VCaP (cell line): Measurements from ENCODE around the gene DIP2C.
A peak's percentile ranks its signal among the peaks of the same experiment; 100 is the strongest.

ENCODE experiments used
- H3K27ac ChIP-seq: fragments of 450-650 bp; 2 replicates; pipeline ENCODE4 v1.5.1; 2017
- TF ChIP-seq, protein P1 (sequence below): fragments of 450-650 bp; conservative IDR thresholded peaks from 2 replicates; pipeline ENCODE4 v1.5.1; 2017; ENCODE audit warnings: mild to moderate bottlenecking, moderate library complexity

The DIP2C gene

DNA sequence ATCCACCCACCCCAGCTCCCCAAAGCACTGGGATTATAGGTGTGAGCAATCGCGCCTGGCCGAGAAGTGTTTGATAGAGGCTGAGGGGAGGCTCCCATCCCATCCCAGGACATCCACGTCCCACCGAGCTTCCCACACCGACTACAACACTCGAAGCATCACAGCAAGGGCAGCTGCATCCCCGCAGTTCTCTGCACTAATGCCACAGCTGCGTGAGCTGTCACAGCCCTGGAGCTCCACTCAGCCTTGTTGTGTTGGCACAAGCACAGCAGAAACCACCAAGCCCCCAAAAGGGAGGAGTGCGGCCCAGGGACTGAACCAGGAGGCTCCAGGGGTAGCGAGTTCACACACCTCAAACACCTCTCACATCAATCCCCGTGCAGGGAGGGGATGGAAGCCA is 121.6 kb downstream of the DIP2C start:
- TF ChIP-seq, protein P1, sequence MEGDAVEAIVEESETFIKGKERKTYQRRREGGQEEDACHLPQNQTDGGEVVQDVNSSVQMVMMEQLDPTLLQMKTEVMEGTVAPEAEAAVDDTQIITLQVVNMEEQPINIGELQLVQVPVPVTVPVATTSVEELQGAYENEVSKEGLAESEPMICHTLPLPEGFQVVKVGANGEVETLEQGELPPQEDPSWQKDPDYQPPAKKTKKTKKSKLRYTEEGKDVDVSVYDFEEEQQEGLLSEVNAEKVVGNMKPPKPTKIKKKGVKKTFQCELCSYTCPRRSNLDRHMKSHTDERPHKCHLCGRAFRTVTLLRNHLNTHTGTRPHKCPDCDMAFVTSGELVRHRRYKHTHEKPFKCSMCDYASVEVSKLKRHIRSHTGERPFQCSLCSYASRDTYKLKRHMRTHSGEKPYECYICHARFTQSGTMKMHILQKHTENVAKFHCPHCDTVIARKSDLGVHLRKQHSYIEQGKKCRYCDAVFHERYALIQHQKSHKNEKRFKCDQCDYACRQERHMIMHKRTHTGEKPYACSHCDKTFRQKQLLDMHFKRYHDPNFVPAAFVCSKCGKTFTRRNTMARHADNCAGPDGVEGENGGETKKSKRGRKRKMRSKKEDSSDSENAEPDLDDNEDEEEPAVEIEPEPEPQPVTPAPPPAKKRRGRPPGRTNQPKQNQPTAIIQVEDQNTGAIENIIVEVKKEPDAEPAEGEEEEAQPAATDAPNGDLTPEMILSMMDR = no peak
- H3K27ac ChIP-seq = no peak overlapping the region

DNA sequence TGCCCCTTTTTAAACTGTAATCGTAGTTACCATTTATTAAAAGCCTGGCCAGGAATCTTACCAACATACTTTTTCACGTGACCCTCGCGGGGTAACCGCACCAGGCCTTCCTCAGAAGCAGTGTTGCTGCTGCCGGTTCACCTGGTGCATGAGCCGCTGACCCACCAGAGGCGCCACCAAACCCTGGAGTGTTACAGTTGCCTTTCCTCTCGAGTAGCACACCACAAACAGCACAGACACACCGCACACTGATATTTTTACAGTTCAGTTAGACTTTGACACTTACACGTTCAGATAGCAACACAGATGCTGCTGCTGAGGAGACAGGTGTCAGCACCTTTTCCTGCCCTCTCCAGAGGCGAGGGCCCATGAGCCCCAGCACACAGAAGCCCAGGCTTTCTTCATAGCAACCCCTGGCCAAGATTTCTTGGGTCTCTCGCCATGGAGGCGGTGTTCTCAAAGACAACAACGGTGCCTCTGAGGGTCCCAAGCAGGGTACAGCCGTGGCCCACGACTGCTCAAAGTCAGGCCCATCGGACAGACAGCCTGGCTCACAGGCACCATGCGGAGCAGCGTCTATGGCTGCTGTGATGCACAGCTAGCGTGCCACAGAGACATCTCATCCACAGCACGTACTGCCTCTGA is 123.1 kb downstream of the DIP2C start:
- TF ChIP-seq, protein P1 = no peak

DNA sequence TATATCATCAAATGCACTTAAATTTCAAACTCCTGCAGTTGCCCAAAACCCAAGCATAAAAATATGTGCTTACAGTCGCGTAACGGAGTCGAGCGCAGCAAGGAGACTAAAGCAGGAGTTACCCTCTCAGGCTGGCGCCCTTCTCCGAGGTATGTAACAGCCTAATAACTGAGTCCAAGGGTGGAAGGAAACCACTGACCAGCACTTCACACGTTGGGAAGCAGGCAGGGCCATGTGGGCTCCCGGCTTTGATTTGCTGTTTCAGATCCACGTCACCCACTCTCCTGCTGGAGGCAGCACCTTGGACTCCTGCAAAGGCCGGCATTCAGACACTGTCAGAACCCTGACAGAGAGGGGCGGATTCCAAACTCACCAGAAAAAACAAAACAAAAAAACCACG is 123.8 kb downstream of the DIP2C start:
- TF ChIP-seq, protein P1 = no peak
- no peak overlapping the region for H3K27ac ChIP-seq

More for the DNA sequence above, 123.1 kb downstream of the DIP2C start:
- H3K27ac ChIP-seq = no peak overlapping the region

DNA sequence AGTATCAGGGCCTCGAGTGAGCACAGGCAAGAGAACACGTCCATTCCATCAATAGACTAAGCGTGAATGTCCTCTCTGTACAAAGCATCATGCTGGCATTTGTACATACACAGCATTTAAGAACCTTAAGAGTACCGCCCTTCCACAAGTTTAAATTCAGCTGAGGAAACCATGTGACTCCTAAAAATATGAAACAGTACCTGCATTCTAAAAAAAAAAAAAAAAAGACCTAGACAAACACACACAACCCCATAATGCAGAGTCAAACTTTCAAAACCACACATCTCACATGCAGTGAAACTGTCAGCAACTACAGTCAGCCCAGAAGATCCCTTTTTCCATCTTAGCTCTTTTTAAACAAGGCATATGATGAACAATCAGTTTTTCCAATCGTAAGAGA is 124.3 kb downstream of the DIP2C start:
- TF ChIP-seq, protein P1 = no peak
- H3K27ac ChIP-seq = no peak overlapping the region

DNA sequence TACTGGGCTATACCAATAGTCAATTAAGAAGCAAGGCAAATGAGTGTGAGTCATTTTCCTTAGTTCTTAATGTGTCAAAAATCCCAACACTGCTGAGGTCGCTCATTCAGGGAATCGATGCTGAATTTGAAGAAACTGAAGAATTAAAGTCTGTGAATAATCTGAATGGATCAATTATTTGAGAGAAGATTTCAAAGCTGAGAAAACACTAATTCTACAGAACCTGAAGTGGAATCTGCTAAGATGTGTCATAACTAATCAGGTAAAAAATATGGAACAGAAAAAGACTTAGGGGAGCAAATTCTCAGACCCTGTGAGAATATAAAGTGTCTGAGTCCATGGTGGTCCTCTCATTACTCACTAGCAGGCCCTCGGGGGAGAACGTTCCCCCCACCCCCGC is 125.6 kb downstream of the DIP2C start:
- TF ChIP-seq, protein P1 = no peak

DNA sequence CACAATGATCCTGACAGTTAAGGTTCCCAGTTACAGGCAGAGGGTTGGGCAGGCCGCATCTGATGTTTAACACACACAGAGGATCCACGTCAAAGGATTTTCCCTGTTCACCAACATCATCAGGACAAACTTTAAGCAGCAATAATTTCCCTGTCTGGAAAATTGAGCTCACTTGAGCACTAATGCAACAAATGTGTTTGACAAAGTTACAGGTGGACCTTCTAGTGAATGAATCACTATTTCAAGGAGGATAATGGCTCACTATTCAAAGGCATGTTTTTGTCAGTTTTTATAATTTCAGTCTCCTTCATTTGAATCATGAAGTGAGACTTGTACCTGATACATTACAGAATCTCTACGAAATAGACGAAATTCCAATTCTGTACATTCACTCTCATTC is 127.3 kb downstream of the DIP2C start:
- peak overlapping the region; percentile 69; the same call in 1 of the 2 replicates for H3K27ac ChIP-seq
- TF ChIP-seq, protein P1 = no peak

More for the DNA sequence above, 125.6 kb downstream of the DIP2C start:
- H3K27ac ChIP-seq = no peak overlapping the region

DNA sequence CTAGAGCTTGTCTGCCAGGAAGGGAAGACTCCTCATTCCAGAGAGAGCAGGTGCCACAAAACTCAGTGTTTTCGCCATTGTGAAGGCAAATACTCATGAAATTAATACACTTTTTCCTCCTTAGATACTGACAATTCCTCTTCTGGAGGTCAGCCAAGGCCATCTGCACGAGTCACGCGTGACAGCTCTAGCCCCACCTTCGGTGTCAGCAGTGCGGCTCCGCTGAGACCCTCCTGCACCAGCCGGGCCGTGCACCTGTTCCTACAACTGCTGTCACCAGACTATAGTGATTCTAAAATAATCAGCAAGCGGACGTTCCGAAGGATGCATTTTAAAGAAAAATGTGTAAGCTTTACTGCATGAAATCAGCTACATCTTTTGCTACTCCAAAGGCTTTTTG is 127.7 kb downstream of the DIP2C start:
- H3K27ac ChIP-seq = peak overlapping the region; percentile 69
- TF ChIP-seq, protein P1 = no peak
